NCI-H2081 treated with DMSO at 0.1 percent for 48 hours (cell line): Measurements from ENCODE around the gene RBM38.
A peak's percentile ranks its signal among the peaks of the same experiment; 100 is the strongest.
"Not testable (repeated sequence)": the region's sequence is repeated elsewhere in the genome, so short reads cannot be mapped to it uniquely, and the experiment has no call there.

Source experiments
- DNase-seq: peaks from one replicate; lab custom pipeline; 2025; lab: John Stamatoyannopoulos, UW

RBM38 gene

DNA sequence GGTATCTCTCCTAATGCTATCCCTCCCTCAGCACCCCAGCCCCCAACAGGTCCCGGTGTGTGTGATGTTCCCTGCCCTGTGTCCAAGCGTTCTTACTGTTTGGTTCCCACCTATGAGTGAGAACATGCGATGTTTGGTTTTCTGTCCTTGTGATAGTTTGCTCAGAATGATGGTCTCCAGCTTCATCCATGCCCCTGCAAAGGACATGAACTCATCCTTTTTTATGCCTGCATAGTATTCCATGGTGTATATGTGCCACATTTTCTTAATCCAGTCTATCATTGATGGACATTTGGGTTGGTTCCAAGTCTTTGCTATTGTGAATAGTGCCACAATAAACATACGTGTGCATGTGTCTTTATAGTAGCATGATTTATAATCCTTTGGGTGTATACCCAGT, 28.3 kb downstream of the RBM38 start:
- DNase-seq, result not testable (repeated sequence)

DNA sequence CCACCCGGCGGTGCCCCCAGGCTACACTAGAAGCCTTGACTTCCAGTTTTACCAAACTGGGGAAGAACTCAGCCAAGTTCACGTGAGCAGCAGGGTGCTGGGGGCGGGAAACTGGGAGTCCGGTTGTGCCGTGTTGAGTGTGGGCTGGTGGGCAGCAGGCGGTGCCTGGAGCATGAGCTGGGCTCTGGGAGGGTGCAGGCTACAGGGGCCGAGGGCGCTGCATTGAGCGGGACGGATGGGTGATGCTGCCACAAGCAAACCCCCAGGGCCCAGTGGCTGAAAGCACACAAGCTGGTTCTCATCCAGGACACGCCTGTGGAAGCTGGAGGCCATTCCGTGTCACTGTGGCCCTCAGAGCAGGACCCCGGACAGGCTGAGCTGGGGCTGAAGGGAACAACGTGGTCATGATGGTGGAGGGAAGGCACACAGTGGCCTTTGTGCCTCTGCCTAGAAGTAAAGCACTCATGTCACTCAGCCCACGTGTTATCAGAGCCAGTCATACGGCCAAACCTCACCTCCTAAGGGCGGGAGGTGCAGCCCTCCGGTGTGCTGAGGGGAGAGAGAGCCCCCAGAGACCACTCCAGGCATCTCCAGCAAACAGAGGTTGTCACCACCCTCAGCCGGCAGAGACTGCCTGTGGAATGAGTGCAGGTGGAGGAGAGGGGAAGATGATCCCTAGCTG, 29.5 kb downstream of the RBM38 start:
- DNase-seq, result no peak

DNA sequence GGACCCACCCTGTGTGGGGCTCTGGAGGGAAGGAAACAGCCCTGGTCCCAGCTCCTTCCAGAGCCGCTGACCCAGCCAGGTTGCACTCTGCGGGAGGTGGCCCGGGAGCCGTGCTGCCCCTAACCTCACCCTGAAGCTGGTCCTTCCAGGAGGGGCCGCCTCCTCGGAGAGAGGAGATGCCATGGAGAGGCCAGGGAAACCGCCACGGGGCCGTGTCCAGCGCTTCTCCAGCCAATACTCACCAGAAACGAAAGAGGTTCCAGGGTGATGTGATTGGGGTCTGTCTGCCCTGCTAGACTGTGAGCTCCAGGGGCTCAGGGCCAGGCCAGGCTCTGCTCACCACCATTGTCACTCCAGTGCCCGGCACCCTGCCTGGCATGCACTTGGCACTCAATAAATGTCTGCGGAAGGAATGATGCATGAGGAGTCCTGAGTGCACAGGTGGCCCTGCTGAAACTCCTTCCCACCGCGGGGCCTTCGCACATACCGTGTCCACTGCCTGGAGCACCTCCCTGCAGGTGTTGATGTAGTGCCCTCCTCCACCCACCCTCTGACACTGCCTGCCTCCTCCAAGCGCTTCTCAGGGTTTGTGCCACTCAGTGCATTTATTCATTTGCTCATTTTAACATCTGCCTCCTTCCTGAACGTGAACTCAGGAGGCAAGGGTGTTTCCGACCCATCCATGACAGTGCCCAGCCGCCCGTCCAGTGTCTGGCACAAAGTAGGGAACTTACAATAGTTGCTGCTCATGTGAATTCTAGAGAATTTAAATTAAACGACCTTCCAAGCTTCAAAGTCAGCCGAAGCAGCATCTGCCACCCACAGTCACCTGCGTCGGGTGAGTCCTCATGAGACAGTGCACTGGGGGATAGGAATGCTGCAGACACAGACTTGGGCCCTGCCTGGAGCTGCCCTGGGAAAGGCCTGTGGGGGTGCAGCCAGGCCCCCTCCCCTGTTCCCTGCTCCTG, 30.3 kb downstream of the RBM38 start:
- DNase-seq, result no peak

DNA sequence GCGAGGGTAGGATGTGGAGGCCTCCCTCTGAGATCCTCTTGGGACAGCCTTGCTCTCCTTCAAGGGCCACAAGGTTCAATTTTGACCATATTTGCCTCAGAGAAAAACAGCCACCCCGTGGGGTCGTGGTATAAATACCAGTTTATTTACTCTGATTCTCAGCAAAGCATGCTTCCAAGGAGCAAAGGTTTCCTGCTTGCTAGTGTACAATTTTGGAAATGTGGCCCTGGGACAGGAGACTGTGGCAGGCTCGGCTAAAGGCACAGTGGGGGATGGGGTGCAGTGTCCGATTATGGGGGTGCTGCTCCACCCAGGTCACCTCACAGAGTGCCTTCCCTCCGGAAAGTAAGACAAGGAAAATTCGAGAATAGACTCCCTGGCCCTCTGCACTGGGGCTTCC, 31.1 kb downstream of the RBM38 start:
- no peak for DNase-seq

DNA sequence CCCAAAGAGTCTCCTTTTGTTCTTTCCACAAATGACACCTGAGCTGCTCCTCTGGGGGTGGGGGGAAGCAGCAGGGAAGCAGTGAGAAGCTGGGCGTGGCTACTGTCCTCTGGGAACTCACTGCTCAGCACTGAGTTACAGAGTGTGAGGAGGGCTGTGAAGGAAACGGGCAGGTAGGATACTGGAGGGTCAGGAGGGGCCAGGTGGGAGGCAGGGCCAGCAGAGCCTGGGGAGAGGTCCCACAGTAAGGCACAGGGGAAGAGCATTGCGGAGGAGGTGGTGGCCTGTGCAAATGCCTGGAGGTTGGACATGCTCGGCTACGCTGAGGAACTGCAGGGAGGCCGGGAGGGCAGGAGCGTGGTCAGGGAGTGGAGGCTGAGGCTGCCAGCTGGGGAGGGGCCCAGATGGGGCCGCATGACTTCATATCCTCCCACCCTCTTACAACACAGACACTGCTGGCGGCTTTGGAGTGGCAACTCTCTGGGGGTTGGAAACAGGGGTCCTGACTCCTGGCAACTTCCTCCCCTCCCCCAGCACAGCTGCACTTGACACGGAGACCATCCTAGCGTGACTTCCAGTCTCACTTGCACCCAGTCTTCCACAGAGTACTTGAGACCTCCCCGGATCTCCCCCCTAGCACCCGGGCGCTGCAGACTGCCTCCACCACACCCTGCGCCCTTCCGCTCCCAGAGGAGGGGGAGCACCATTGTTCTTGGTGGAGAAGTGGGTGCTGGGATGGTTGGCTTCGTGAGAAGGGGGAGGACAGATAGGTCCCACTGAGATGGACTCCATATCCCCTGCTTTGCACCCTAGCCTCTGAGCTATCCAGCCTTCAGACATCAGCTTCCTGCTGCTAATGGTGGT, 34.2 kb downstream of the RBM38 start:
- no peak for DNase-seq

DNA sequence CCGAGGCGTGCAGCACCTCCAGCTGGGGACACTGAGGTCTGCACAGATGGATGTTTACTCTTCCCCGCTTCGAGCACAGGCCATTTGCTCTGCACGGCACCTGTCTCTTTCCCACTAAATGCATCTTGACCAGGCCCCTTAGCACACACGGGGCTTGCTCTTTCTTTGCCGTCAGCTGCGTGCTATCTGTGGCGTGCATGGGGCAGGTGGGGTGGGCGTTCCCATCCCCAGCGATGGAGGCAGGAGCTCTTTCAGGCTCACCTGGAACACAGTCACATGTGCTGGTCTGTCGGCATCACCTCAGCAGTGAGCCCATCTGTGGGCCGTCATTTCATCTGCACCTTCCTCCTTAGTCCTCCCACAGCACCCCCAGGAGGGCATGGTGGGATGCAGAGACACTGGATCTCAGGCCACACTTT, 35.1 kb downstream of the RBM38 start:
- DNase-seq, result no peak

DNA sequence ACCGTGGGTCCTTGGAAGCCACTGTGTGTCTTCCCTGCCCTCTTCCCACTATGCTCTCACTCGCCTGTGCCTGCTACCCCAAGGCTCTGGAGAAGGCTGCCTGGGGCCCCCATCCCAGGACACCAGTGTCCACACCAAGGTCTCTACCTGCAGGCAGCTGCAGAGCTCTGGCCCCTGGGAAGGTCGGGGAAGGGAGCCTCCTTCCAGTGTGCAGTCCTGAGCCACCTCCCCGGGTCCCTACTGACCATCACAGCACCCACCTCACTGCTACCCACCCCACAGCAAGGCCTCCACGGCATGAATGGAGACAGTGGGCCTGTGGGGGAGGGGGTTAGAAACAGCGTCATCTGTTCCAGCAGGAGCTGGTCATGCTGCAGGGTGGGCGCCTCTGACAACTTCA, 35.6 kb downstream of the RBM38 start:
- no peak for DNase-seq

DNA sequence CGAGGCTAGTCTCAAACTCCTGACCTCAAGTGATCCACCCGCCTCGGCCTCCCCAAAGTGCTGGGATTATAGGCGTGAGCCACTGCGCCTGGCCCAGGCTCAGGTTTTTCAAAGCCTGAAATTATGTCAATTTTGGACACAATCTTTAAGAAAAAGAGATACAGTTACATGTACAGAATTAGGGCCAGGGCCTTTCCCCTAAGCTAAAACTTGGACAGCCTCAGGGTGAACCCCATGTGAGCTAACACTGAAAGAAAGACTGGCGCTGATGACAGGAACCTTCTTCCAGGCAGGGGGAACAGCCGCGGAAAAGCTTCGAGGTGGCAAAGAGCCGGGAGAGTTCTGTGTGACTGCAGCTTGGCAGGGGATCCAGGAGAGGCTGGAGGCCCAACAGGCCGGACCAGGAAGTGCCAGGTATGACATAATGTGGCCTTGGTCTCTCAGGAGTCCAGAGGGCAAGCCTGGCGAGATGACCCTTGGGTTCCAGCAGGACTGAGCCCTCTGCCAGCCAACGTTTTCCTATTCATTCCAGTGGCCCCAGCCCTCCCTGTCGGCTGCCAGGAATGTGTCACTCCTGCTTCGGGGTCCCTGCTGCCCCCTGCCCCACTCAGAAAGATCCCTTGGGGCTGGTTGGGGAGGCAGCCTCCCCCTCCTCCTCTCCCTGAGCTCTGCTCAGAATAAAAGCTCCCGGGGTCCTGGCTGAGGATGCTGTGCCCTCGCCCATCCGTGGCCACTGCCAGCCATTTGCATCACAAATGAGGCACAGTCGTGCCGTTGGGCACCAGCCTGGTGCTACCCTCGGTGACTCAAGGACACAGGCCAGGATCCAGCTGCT, 37.3 kb downstream of the RBM38 start:
- no peak for DNase-seq

DNA sequence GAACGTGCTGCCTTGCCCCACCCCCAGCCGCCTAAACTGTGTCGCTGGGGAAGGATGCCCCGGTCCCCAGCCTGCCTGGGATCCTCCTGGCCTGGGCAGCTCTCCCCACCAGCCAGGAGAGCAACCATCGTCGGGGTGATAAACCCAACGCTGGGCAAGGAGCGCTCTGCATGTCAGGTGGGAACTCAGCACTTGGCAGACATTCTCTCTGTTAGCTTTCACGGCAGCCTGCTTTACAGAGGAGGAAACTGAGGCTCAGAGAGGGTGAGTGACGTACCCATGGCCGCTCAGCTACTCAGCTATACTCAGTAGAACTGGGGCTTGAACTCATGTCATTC, 37.9 kb downstream of the RBM38 start:
- no peak for DNase-seq

DNA sequence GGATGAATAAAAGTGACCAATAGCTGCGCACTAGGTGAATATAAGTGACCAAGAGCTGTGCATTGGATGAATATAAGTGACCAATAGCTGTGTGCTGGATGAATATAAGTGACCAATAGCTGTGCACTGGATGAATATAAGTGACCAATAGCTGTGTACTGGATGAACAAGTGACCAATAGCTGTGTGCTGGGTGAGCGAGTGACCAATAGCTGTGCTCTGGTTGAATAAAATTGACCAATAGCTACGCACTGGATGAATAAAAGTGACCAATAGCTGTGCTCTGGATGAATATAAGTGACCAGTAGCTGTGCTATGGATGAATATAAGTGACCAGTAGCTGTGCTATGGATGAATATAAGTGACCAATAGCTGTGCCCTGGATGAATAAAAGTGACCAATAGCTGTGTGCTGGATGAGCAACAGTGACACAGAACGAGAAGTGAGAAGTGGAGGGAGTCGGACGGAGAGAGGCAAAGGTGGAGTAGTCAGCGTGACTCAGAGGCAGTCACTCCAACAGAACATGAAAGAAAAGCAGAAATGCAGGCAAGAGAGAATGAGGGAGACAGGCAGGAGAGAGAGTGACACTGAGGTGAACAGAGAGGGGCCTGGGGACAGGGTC, 38.5 kb downstream of the RBM38 start:
- no peak for DNase-seq

DNA sequence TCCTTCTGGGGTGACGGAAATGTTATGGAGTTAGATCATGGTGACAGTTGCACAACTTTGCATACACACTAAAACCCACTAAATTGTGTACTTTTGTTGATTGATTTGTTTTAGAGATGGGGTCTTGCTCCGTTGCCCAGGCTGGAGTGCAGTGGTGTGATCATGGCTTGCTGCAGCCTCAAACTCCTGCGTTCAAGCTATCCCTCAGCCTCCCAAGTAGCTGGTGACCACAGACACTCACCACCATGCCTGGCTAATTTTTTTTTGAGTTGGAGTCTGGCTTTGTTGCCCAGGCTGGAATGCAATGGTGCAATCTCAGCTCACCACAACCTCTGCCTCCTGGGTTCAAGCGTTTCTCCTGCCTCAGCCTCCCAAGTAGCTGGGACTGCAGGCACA, 39.0 kb downstream of the RBM38 start:
- not testable (repeated sequence) for DNase-seq

DNA sequence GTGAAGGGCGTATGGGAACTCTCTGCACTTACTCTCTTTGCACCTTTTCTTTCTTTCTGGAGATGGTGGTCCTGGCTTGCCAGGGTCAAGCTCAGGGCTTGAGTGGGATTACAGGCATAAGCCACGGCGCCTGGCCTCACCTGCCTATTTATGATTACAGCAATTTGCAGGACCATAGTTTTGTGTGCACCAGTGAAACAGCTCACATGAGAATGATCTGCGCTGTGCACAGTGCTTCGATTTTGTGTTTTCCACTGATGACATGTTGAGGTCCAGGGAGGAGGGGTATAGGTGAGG, 40.3 kb downstream of the RBM38 start:
- no peak for DNase-seq

DNA sequence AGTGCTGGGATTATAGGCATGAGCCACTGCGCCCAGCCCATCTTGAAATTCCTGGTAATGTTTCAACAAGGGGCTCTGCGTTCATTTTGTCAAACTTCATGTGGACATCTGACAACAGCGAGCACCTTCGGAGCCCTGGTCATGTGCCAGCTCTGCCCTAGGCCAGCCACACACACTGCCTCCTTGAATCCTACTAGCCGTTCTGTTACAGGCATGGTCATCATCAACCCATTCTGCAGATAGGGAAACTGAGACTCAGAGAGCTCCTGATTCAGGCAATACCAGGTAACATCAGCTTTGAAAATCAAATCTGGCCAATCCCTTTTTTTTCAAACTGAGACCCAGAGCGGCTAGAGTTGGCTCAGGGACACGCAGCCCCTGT, 41.3 kb downstream of the RBM38 start:
- DNase-seq, result no peak

DNA sequence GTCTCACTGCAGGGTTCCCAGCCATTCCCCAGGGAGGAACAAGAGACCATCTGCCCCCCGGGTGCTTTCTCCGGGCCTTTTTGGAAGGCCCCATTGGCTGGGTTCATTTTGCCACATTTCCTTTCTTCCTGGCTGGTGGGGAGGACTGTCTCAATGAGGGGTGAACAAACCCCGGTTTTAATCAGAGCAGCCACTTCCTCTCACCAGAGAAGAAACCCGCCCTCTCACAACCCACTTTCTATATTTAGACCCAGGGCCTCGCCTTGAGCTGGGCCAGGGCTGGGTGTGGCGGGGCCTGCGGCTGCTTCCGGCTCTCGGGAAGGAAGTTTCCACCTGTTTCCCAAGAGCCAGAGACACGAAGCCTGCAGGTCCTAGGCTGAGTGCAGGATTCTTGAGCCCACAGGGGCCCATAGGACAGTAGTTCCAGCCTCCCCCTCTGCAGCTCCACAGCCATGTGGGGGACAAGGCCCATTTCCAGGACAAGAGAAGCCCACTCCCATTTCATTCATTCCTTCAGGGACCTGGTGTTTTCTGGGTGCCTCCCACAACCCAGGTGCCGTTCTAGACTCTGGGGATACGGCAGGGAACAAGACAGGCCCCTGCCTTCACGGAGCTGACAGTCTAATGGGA, 41.8 kb downstream of the RBM38 start:
- no peak for DNase-seq

DNA sequence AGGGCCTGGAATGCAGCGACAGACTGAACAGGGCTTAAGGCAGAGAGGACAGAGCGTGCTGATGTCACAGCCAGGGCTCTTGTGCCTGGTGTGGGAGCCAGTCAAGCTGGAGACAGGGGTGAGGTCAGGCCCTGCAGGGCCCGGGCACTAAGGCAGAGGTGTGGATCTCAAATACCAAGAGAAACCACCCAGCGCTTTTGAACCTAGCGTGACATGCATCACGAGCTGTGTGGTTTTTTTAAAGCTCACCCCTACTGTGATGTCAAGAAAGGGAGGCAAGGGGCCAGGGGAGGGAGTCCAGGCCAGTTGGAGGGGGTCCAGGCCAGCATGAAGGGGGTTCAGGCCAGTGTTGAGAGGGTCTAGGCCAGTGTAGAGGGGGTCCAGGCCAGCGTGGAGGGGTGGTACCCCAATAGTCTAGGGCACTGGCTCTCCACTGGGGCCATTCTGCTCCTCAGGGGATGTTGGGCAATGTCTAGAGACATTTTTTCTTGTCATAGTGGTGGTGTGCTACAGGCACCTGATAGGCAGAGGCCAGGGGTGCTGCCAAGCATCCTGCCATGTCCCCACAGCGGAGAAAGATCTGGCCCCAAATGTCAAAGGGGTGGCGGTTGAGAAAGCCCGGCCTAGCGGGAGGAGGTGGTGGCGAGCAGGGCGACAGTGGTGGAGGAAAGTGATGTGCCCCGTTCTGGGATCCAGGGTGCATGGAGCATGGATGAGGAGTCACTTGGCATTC, 42.6 kb downstream of the RBM38 start:
- DNase-seq, result no peak

DNA sequence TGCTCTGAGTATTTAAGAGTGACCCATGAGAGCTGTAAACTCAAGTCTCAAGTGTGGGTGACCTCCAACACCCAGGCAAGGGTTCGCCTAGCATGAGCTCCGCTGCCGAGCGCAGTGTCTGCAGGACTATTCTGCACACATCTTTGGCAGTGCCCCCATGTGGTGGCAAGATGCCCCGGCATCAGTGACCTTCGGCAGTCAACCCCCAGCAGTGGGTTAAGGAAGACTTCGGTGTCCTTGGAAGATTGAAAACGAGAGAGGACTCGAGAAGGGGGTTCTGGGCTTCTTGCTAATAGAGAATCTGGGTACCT, 43.1 kb downstream of the RBM38 start:
- no peak for DNase-seq

DNA sequence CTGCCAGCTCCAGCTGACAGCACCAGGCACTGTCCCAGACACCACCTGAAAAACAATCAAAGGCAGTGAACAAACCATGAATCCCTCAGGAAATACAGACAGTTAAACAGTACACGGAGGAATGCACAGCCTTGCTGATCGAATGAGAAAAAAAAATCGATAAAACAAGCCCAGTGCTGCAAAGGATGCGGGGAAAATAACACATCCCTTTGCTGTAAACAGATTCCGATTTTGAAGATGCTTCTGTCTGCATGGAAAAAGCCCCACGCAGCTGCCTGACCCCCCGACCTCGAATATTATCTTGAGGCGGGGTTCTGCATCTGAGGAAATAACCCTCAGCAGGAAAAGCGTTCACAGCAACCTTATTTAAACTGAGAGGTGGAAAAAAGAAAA, 43.9 kb downstream of the RBM38 start:
- no peak for DNase-seq

DNA sequence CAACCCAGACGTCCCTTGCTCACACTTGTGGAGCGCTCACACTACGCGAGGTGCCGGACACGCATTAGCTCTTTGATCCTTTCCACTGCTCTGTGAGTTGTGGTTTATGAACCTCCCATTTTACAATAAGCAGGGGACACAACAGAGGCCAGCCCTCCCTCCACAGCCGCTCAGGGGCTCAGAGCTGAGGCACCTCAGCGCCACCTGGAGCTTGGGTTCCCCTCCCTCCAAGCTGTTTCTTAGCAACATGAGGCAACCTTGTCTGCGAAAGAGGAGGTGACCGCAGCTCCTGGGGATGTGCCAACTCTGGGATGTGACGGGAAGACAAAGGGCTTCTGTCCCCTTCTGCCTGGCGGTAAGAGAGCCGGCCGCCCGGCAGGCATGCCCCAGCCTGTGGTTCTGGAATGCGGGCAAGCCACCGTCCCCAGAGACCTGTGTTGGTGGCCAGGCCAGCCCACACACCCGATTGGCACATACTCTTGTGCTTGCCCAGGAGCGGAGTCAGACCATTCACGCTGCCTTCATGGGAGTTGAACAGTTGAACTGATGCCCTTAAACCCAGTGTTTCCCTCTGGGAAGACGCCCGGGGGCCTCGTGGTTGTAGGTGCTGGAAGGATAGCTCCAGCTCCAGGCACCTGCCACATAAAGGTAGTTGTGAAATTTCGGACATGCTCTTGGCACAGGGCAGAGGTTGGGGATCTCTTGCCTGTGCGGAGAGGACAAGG, 44.5 kb downstream of the RBM38 start:
- peak; percentile 44 for DNase-seq

DNA sequence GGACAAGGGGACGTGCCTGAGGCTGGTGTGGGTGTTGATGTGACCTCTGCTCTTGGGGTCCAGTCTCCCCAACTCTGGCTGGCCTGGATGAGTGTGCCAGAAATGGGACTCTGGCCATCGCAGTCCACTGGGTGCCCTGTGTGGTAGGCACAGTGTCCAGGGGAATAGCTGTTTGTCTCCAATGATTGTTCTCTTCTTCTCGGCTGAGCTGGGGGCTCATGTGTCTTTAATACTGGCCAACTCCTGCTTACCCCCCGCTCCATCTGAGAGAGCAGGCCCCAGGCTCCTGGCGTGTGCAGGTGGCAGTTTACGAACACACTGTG, 45.0 kb downstream of the RBM38 start:
- no peak for DNase-seq

DNA sequence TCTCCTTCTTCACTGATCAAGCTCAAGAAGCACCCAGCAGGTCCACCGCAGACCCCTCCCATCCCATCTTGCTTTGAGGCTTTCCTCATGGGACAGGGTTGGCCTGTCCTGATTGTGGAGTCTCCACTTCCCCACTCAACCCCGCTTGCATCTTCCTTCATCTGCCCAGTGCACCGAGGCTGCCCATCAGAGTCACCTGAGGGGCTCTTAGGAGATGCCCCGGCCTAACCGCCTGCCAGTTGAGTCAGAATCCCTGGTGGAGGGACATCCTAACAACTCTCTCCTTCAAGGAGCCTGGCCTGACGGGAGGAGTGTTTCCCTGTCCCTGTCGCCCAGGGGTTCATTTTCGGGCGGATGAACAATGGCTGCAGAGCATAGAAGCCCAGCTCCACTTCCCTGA, 46.1 kb downstream of the RBM38 start:
- DNase-seq, result no peak
